Stimulated activated CD4-positive, alpha-beta T cell treated with anti-CD3 and anti-CD28 coated beads, TNF-alpha, amount 100 ng/mL, for 1 hour (primary cell): Measurements from ENCODE around the gene LIN7C.
"Not testable (repeated sequence)": the region's sequence is repeated elsewhere in the genome, so short reads cannot be mapped to it uniquely, and the experiment has no call there.

Experiments
- DNase-seq, 3 donors: peaks; one replicate each; pipeline ENCODE4 v3.0.0-alpha.2; 2020; ENCODE audit warnings: low read depth in 3 of 3, low spot score in 1 of 3

Gene LIN7C

DNA sequence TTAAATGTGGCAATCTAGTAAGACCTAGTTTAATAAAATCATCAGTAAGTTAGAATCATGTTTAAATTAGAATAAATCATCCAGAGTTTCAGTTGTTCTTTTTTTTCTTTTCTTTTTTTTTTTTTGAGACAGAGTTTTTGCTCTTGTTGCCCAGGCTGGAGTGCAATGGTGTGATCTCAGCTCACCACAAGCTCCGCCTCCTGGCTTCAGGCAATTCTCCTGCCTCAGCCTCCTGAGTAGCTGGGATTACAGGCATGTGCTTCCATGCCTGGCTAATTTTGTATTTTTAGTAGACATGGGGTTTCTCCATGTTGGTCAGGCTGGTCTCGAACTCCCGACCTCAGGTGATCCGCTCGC is 58.4 kb downstream of the LIN7C start:
- not testable (repeated sequence) for DNase-seq

DNA sequence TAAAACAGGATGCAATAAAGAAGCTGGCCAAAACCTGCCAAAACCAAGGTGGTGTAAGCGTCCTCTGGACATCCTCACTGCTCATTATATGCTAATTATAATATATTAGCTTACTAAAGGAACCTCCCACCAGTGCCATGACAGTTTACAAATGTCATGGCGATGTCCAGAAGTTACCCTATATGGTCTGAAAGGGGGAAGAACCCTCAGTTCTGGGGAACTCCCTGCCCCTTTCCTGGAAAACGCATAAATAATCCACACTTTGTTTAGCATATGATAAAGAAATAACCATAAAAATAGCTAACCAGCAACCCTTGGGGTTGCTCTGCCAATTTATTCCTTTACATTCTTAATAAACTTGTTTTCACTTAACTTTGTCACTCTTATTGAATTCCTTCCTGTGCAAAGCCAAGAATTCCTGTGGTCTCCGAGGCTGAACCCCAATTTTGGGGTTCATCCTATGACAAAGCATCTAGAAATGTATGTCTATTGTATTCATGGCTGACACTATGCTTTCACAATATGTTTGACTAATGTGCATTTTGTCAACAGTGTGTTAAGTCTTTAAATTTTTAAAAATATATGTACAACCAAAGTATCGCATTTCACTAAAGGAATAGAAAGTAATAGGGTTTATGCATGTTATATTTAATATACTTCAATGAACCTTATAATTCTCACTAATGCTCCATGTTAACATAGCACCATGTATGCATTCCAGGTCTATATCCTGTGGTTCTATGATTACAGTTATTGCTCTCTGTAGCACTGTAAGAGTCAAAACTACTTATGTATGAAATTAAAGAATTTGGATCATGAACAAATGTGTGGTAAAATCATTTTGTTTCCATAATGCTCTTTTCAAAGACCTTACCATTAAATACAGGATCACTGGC is 59.0 kb downstream of the LIN7C start:
- DNase-seq: no peak

DNA sequence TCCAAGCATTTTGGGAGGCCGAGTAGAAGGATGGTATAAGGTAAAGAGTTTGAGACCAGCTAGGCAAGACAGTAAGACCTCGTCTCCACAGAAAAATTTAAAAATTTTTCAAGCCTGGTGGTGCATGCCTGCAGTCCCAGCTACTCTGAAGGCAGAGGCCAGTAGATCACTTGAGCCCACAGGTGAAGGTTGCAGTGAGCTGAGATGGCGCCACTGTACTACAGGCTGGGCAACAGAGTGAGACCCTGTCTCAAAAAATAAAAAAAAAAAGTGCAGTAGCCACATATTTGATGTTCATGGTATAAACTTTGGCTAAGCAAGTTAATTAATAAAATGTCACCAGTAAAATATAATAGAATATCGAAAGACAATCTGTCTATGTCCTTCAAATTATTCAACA is 60.9 kb downstream of the LIN7C start:
- no peak for DNase-seq

DNA sequence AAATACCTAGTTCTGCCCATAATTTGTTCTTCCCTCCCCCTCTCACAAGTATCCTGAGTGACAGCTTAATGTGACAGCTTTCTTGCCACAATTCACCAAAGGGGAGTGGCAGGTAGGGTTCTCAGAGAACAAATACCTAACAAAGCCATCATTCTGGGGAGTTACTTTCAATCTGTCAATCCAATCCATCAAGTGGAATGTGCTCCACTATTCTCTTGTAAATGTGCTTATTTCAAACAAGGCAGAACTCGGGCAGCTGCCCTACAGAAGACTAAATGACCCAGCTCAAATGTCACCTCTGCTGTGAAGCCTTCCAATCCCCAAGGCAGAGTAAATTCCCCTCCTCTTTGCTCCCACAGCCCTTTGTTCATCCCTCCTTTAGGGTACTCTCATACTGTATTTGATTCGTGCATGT is 61.8 kb downstream of the LIN7C start:
- no peak for DNase-seq
